ENCODE results near the gene PRDM16.

DNA sequence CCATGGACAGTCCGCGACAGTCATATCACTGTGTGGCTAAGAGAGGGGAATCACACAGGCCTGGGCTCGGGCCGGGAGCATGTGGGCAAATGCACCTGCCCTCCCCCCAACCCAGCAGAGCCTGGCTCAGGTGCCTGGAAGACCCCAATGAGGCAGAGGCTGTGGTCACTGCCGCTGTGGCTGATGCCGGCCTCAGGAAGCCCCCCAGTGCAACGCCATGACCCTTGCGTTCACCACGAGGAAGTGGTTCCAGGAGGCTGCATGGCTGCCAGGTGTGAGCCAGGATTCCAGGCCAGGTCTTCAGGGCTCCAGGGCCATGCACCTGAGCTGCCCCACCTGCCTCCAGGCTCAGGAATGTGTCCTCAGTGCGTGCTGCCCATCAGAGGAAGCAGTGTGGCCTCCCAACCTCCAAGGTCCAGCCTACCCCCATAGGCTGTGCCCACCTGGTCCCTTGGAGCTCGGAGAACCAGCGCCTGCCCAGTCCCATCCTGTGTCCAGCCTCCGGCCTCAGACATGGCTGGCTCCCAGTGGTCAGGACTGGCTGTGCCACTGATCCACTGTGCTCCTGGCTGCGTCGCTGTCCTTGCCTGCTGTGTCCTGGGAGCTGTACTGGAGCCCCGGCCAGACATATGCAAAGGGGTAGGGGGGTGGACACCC lies 393.5 kb downstream of the PRDM16 start:
- TF ChIP-seq, protein P1, sequence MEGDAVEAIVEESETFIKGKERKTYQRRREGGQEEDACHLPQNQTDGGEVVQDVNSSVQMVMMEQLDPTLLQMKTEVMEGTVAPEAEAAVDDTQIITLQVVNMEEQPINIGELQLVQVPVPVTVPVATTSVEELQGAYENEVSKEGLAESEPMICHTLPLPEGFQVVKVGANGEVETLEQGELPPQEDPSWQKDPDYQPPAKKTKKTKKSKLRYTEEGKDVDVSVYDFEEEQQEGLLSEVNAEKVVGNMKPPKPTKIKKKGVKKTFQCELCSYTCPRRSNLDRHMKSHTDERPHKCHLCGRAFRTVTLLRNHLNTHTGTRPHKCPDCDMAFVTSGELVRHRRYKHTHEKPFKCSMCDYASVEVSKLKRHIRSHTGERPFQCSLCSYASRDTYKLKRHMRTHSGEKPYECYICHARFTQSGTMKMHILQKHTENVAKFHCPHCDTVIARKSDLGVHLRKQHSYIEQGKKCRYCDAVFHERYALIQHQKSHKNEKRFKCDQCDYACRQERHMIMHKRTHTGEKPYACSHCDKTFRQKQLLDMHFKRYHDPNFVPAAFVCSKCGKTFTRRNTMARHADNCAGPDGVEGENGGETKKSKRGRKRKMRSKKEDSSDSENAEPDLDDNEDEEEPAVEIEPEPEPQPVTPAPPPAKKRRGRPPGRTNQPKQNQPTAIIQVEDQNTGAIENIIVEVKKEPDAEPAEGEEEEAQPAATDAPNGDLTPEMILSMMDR (IDR thresholded peaks at IDR 0.05): no peak
- TF ChIP-seq POLR2A (IDR thresholded peaks at IDR 0.05): no peak

Data from testis (tissue), 2 donors.